HFFc6 (cell line): ENCODE measurements around the gene MYO3B. TPM values are rescaled to one million over a fixed set of nuclear protein-coding genes. Genes with fewer than 3 reads are reported as not detected.

Experiments
- DNase-seq: peaks from one replicate; pipeline ENCODE4 v3.0.0-alpha.2; 2018
- H3K27ac Mint-ChIP-seq: 2 replicates; pipeline ENCODE4 v1.8.0; 2020; ENCODE audit warnings: mild to moderate bottlenecking, mixed read lengths
- H3K27me3 Mint-ChIP-seq: 2 replicates; pipeline ENCODE4 v1.8.0; 2021; ENCODE audit warnings: mild to moderate bottlenecking, moderate library complexity, mixed read lengths; ENCODE audit not compliant: insufficient read depth
- H3K36me3 Mint-ChIP-seq: 2 replicates; pipeline ENCODE4 v1.8.0; 2021; ENCODE audit warnings: low read depth, mixed read lengths
- H3K4me1 Mint-ChIP-seq: 2 replicates; pipeline ENCODE4 v1.8.0; 2020; ENCODE audit warnings: low read depth, mixed read lengths
- H3K4me3 Mint-ChIP-seq: 2 replicates; pipeline ENCODE4 v1.8.0; 2020; ENCODE audit warnings: mild to moderate bottlenecking, moderate library complexity, mixed read lengths
- H3K9me3 Mint-ChIP-seq: 2 replicates; pipeline ENCODE4 v1.8.0; 2020; ENCODE audit warnings: mild to moderate bottlenecking, mixed read lengths
- total RNA-seq, 6 experiments: library from RNA; stranded (reverse); fragmentation: NEBNext Ultra II Directional; extraction: Animal tissue kit (Norgen Biotek cat#: 25700); gene quantifications; 2 replicates in 1 of 6; 3 replicates in 5 of 6; pipeline ENCODE4 v1.2.3, GENCODE V29; 2021
- TF ChIP-seq, protein P1 (sequence below): fragments of 200-600 bp; sonication (generic); IDR thresholded peaks from 2 replicates; pipeline ENCODE4 v1.5.0; 2021; ENCODE audit warnings: antibody characterized with exemption, mild to moderate bottlenecking

The MYO3B gene
- total RNA-seq, 6 experiments from 2014 or later: not detected

- Mint-ChIP-seq H3K27me3 (peaks cover 5% of the 10 kb centered on the region), H3K9me3 (no peaks in the 10 kb centered on the region; the same call in 1 of the 2 replicates), H3K4me1 (peaks cover 4% of the 10 kb centered on the region; the same call in 1 of the 2 replicates), H3K27ac (no peak overlapping the region), H3K36me3 (no peaks in the 10 kb centered on the region), H3K4me3 (no peak overlapping the region)
- DNase-seq: no peak
- TF ChIP-seq, protein P1, sequence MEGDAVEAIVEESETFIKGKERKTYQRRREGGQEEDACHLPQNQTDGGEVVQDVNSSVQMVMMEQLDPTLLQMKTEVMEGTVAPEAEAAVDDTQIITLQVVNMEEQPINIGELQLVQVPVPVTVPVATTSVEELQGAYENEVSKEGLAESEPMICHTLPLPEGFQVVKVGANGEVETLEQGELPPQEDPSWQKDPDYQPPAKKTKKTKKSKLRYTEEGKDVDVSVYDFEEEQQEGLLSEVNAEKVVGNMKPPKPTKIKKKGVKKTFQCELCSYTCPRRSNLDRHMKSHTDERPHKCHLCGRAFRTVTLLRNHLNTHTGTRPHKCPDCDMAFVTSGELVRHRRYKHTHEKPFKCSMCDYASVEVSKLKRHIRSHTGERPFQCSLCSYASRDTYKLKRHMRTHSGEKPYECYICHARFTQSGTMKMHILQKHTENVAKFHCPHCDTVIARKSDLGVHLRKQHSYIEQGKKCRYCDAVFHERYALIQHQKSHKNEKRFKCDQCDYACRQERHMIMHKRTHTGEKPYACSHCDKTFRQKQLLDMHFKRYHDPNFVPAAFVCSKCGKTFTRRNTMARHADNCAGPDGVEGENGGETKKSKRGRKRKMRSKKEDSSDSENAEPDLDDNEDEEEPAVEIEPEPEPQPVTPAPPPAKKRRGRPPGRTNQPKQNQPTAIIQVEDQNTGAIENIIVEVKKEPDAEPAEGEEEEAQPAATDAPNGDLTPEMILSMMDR: no peak
Observed at GRCh38 chr2:170530284-170530745, 352.4 kb downstream of the MYO3B start.

DNA sequence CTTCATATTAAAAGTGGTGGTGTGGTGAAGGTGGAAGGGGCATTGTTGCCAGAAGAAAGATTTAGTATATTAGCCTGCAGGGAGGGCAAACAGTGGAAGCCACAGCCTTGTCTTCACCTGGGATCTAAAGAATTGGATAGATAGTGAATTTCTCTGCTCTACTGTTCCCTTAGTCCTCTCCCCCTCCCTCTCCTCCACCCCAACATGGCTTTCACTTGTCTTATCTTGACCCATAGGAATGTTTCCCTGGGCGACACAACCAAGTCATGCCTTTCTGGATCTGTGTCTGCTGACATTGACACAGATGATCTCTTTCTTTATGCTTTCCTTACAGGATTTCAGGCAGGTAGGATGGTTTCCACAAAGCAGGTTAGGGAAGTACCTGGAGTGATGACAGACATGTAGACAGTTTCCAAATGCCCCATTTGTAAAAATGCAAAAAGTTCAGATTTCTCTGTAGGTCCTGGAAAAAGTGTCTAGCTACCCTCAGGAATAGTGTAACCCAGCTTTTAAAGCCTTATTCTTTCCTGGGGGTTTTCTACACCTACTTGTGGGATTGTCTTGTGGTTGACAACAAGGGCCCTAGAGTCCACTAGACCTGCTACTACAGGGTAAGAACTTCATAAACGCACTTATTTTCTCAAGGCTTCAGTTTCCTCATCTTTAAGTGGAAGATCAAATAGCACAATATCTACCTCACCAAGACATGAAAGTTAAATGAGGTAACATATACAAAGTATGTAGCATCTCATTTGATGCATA, 353.0 kb downstream of the MYO3B start:
- Mint-ChIP-seq H3K9me3 (no peaks in the 10 kb centered on the region; the same call in 1 of the 2 replicates), H3K4me1 (no peaks in the 10 kb centered on the region), H3K36me3 (no peaks in the 10 kb centered on the region), H3K27ac (no peak overlapping the region), H3K27me3 (peaks cover 5% of the 10 kb centered on the region), H3K4me3 (no peak overlapping the region)
- TF ChIP-seq, protein P1: no peak
- DNase-seq: no peak

- Mint-ChIP-seq H3K9me3 (no peaks in the 10 kb centered on the region; the same call in 1 of the 2 replicates), H3K27me3 (peaks cover 5% of the 10 kb centered on the region), H3K4me1 (no peaks in the 10 kb centered on the region), H3K36me3 (no peaks in the 10 kb centered on the region), H3K4me3 (no peak overlapping the region), H3K27ac (no peak overlapping the region)
- no peak for DNase-seq
- TF ChIP-seq, protein P1: no peak
Observed at GRCh38 chr2:170531876-170532275, 353.9 kb downstream of the MYO3B start.

- DNase-seq: no peak
- no peak overlapping the region for H3K27ac Mint-ChIP-seq
- no peaks in the 10 kb centered on the region for H3K4me1 Mint-ChIP-seq
- peaks cover under 1% of the 10 kb centered on the region for H3K9me3 Mint-ChIP-seq
- no peak overlapping the region for H3K4me3 Mint-ChIP-seq
- TF ChIP-seq, protein P1: no peak
- no peaks in the 10 kb centered on the region for H3K36me3 Mint-ChIP-seq
- H3K27me3 Mint-ChIP-seq: peaks cover 5% of the 10 kb centered on the region
Observed at GRCh38 chr2:170533156-170533555, 355.2 kb downstream of the MYO3B start.

GRCh38 chr2:170535552-170535951, 357.6 kb downstream of the MYO3B start:
- Mint-ChIP-seq H3K36me3 (no peaks in the 10 kb centered on the region), H3K4me3 (no peak overlapping the region), H3K27me3 (peaks cover 3% of the 10 kb centered on the region; the same call in 1 of the 2 replicates), H3K27ac (no peak overlapping the region), H3K4me1 (no peaks in the 10 kb centered on the region), H3K9me3 (peaks cover 12% of the 10 kb centered on the region)
- TF ChIP-seq, protein P1: no peak
- DNase-seq: no peak
